Measurements from ENCODE around the gene TLCD2.
"Not testable (repeated sequence)": the region's sequence is repeated elsewhere in the genome, so short reads cannot be mapped to it uniquely, and the experiment has no call there.

Gene TLCD2

GRCh38 chr17:1683459-1683858 lies 26.7 kb downstream of the TLCD2 start:
- no peak for DNase-seq

- DNase-seq = no peak
Measured at GRCh38 chr17:1676401-1676800, 33.8 kb downstream of the TLCD2 start.

- no peak for DNase-seq
Measured at GRCh38 chr17:1673041-1673785, 37.0 kb downstream of the TLCD2 start.

GRCh38 chr17:1663934-1664333 lies 46.2 kb downstream of the TLCD2 start:
- DNase-seq = not testable (repeated sequence)

GRCh38 chr17:1661045-1661444 lies 49.1 kb downstream of the TLCD2 start:
- DNase-seq = no peak

GRCh38 chr17:1658100-1658499 lies 52.1 kb downstream of the TLCD2 start:
- no peak for DNase-seq

- no peak for DNase-seq
Measured at GRCh38 chr17:1653735-1654134, 56.4 kb downstream of the TLCD2 start.

- not testable (repeated sequence) for DNase-seq
Measured at GRCh38 chr17:1652794-1653193, 57.4 kb downstream of the TLCD2 start.

Data from SHP77 treated with DMSO at 0.1 percent for 48 hours (cell line).